HEK293 (cell line): ENCODE results near the gene HNRNPL.

Experiments
- CTCF ChIA-PET: fragments of 350-600 bp; formaldehyde crosslinking; extraction: SDS; loops from one replicate; lab custom pipeline; 2021; ENCODE audit warnings: antibody characterized with exemption; lab: Yijun Ruan, JAX
- POLR2A ChIA-PET: fragments of 300-600 bp; formaldehyde crosslinking; extraction: SDS; loops from one replicate; lab custom pipeline; 2020; ENCODE audit warnings: antibody characterized with exemption, inconsistent platforms; lab: Yijun Ruan, JAX
- H3K27ac ChIP-seq: fragments of 200-500 bp; sonication (Bioruptor generic); 2 replicates; pipeline ENCODE4 v1.5.1; 2014; ENCODE audit warnings: low read depth, low read length, control low read depth, inconsistent platforms; ENCODE audit errors: extremely low read depth
- H3K36me3 ChIP-seq, 2 experiments: fragments of 200-500 bp in 1 of 2; sonication (Bioruptor generic) in 1 of 2; 1 replicate in 1 of 2; 2 replicates in 1 of 2; pipeline ENCODE4 v1.5.1; 2014 to 2017; ENCODE audit warnings: inconsistent platforms in 2 of 2, low read length in 2 of 2; ENCODE audit not compliant: control insufficient read depth in 2 of 2, insufficient read depth in 1 of 2
- H3K4me1 ChIP-seq: fragments of 200-500 bp; sonication (Bioruptor generic); 2 replicates; pipeline ENCODE4 v1.5.1; 2014; ENCODE audit warnings: mild to moderate bottlenecking, low read length, inconsistent platforms; ENCODE audit not compliant: control insufficient read depth, insufficient read depth
- H3K4me3 ChIP-seq: 2 replicates; pipeline ENCODE4 v1.5.1; 2011; ENCODE audit warnings: low read depth, mild to moderate bottlenecking, control low read depth, low read length, moderate library complexity
- H3K9me3 ChIP-seq: fragments of 200-500 bp; sonication (Bioruptor generic); 2 replicates; pipeline ENCODE4 v1.5.1; 2014; ENCODE audit warnings: low read depth, low read length, inconsistent platforms; ENCODE audit not compliant: control insufficient read depth, insufficient read depth
- KLF1 ChIP-seq: fragments of 450-650 bp; formaldehyde crosslinking; IDR thresholded peaks from 2 replicates; pipeline ENCODE4 v1.5.1; 2016; ENCODE audit warnings: missing biosample characterization, missing genetic modification characterization
- REPIN1 ChIP-seq: fragments of 450-650 bp; formaldehyde crosslinking; IDR thresholded peaks from 2 replicates; pipeline ENCODE4 v1.5.1; 2017; ENCODE audit warnings: missing biosample characterization, missing genetic modification characterization, low read depth
- ZBTB20 ChIP-seq: fragments of 450-650 bp; formaldehyde crosslinking; IDR thresholded peaks from 2 replicates; pipeline ENCODE4 v1.5.1; 2016; ENCODE audit warnings: missing biosample characterization, missing genetic modification characterization
- ZIC2 ChIP-seq: fragments of 450-650 bp; formaldehyde crosslinking; IDR thresholded peaks from 2 replicates; pipeline ENCODE4 v1.5.1; 2016; ENCODE audit warnings: missing biosample characterization, missing genetic modification characterization
- ZNF114 ChIP-seq: fragments of 450-650 bp; formaldehyde crosslinking; IDR thresholded peaks from 2 replicates; pipeline ENCODE4 v1.5.0; 2017; ENCODE audit warnings: missing biosample characterization, missing genetic modification characterization
- ZNF133 ChIP-seq: fragments of 450-650 bp; formaldehyde crosslinking; IDR thresholded peaks from 2 replicates; pipeline ENCODE4 v1.5.1; 2016; ENCODE audit warnings: missing biosample characterization, missing genetic modification characterization
- ZNF16 ChIP-seq: fragments of 450-650 bp; formaldehyde crosslinking; IDR thresholded peaks from 2 replicates; pipeline ENCODE4 v1.5.1; 2016; ENCODE audit warnings: low read depth, missing biosample characterization, missing genetic modification characterization
- ZNF544 ChIP-seq: fragments of 450-650 bp; formaldehyde crosslinking; IDR thresholded peaks from 2 replicates; pipeline ENCODE4 v1.5.0; 2017; ENCODE audit warnings: missing biosample characterization, missing genetic modification characterization
- ZNF560 ChIP-seq: fragments of 450-650 bp; formaldehyde crosslinking; IDR thresholded peaks from 2 replicates; pipeline ENCODE4 v1.5.1; 2017; ENCODE audit warnings: missing biosample characterization, missing genetic modification characterization, borderline replicate concordance
- ZNF571 ChIP-seq: fragments of 450-650 bp; formaldehyde crosslinking; IDR thresholded peaks from 2 replicates; pipeline ENCODE4 v1.5.0; 2017; ENCODE audit warnings: missing biosample characterization, missing genetic modification characterization
- ZNF600 ChIP-seq: fragments of 450-650 bp; formaldehyde crosslinking; IDR thresholded peaks from 2 replicates; pipeline ENCODE4 v1.5.1; 2016; ENCODE audit warnings: missing biosample characterization, missing genetic modification characterization
- ZNF629 ChIP-seq: fragments of 450-650 bp; formaldehyde crosslinking; IDR thresholded peaks from 2 replicates; pipeline ENCODE4 v1.5.1; 2017; ENCODE audit warnings: missing biosample characterization, missing genetic modification characterization
- ZNF777 ChIP-seq: fragments of 450-650 bp; formaldehyde crosslinking; IDR thresholded peaks from 2 replicates; pipeline ENCODE4 v1.5.1; 2017; ENCODE audit warnings: missing biosample characterization, missing genetic modification characterization, borderline replicate concordance
- ZSCAN16 ChIP-seq: fragments of 450-650 bp; formaldehyde crosslinking; IDR thresholded peaks from 2 replicates; pipeline ENCODE4 v1.5.1; 2016; ENCODE audit warnings: missing biosample characterization, missing genetic modification characterization
- TF ChIP-seq, protein P1 (sequence below): fragments of 450-650 bp; formaldehyde crosslinking; IDR thresholded peaks from 2 replicates; pipeline ENCODE4 v1.5.1; 2016; ENCODE audit warnings: missing biosample characterization, missing genetic modification characterization, borderline replicate concordance
- TF ChIP-seq, protein P2 (sequence below): fragments of 450-650 bp; formaldehyde crosslinking; IDR thresholded peaks from 2 replicates; pipeline ENCODE4 v1.5.0; 2017; ENCODE audit warnings: missing biosample characterization, missing genetic modification characterization, borderline replicate concordance
- TF ChIP-seq, protein P3 (sequence below): fragments of 450-650 bp; formaldehyde crosslinking; IDR thresholded peaks from 2 replicates; pipeline ENCODE4 v1.5.1; 2017; ENCODE audit warnings: missing biosample characterization, mild to moderate bottlenecking, missing genetic modification characterization, moderate library complexity
- TF ChIP-seq, protein P4 (sequence below): fragments of 450-650 bp; formaldehyde crosslinking; IDR thresholded peaks from 2 replicates; pipeline ENCODE4; 2016; ENCODE audit warnings: missing biosample characterization, missing genetic modification characterization
- TF ChIP-seq, protein P5 (sequence below): fragments of 450-650 bp; formaldehyde crosslinking; IDR thresholded peaks from 2 replicates; pipeline ENCODE4 v1.5.1; 2016; ENCODE audit warnings: missing biosample characterization, missing genetic modification characterization
- TF ChIP-seq, protein P6 (sequence below): fragments of 450-650 bp; formaldehyde crosslinking; IDR thresholded peaks from 2 replicates; pipeline ENCODE4 v1.5.1; 2016; ENCODE audit warnings: missing biosample characterization, missing genetic modification characterization

HNRNPL gene

DNA sequence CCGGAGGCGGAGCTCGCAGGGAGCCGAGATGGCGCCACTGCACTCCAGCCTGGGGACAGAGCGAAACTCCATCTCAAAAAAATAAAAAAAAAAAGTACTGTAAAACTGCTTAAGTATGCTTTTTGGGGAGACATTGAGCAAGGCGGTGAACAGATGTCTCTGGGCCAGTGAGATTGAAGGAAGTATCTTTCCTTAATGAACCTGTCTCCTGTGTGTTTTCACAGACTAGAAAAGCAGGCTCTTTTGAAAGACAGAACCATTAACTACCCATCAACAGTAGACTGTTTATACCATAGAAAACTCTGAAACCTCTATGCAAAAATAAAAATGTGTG lies 16.7 kb downstream of the HNRNPL start (continued):
- TF ChIP-seq, protein P1, sequence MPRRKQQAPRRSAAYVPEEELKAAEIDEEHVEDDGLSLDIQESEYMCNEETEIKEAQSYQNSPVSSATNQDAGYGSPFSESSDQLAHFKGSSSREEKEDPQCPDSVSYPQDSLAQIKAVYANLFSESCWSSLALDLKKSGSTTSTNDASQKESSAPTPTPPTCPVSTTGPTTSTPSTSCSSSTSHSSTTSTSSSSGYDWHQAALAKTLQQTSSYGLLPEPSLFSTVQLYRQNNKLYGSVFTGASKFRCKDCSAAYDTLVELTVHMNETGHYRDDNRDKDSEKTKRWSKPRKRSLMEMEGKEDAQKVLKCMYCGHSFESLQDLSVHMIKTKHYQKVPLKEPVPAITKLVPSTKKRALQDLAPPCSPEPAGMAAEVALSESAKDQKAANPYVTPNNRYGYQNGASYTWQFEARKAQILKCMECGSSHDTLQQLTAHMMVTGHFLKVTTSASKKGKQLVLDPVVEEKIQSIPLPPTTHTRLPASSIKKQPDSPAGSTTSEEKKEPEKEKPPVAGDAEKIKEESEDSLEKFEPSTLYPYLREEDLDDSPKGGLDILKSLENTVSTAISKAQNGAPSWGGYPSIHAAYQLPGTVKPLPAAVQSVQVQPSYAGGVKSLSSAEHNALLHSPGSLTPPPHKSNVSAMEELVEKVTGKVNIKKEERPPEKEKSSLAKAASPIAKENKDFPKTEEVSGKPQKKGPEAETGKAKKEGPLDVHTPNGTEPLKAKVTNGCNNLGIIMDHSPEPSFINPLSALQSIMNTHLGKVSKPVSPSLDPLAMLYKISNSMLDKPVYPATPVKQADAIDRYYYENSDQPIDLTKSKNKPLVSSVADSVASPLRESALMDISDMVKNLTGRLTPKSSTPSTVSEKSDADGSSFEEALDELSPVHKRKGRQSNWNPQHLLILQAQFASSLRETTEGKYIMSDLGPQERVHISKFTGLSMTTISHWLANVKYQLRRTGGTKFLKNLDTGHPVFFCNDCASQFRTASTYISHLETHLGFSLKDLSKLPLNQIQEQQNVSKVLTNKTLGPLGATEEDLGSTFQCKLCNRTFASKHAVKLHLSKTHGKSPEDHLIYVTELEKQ (tag by site-specific recombination), result no peak
- TF ChIP-seq, all 188 proteins: peak for 3

DNA sequence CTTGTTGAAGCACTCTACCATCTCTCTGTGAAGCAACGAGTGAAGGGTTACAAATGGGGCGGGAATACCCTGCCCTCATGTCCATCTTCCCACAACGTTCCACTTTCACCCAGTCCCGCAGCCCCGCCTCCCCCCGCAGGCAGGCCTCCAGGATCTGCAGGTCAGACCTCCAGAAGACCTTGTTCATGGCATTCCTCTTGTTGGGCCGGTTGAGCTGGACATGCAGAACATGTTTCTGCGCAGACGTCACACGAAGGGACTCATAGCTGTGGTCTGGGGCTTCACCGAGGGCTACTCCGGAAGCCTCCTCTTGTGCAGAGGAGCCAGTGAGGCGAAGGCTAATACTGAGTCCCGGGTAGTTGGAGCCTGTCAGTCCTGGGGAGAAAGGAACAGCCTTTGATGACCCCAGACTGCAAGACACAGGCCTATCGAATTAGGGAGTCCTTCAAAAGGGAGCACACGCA lies 18.6 kb downstream of the HNRNPL start:
- H3K36me3 ChIP-seq, result peaks cover 34 to 51% of the 10 kb centered on the region in 2 experiments
- POLR2A ChIA-PET, result interaction anchor here (0.6 to 7.4 kb wide), 17 partner anchors 9 to 1177 kb away, joined by 3 to 159 read pairs (median 5); partner anchors contain the start of genes ACTN4, HNRNPL, MRPS12 and NFKBIB
- no peaks in the 10 kb centered on the region for H3K9me3 ChIP-seq
- CTCF ChIA-PET, result interaction anchor here (0.6 to 2.1 kb wide), 8 partner anchors 17 to 672 kb away, joined by 3 to 7 read pairs (median 4); partner anchors contain the start of genes MRPS12 and SARS2
- peak overlapping the region; percentile 82; the same call in 1 of the 2 replicates for H3K27ac ChIP-seq
- H3K4me1 ChIP-seq, result peaks cover 19% of the 10 kb centered on the region
- H3K4me3 ChIP-seq, result peak overlapping the region; percentile 59
- no peak for TF ChIP-seq ZNF629
- TF ChIP-seq, protein P2, sequence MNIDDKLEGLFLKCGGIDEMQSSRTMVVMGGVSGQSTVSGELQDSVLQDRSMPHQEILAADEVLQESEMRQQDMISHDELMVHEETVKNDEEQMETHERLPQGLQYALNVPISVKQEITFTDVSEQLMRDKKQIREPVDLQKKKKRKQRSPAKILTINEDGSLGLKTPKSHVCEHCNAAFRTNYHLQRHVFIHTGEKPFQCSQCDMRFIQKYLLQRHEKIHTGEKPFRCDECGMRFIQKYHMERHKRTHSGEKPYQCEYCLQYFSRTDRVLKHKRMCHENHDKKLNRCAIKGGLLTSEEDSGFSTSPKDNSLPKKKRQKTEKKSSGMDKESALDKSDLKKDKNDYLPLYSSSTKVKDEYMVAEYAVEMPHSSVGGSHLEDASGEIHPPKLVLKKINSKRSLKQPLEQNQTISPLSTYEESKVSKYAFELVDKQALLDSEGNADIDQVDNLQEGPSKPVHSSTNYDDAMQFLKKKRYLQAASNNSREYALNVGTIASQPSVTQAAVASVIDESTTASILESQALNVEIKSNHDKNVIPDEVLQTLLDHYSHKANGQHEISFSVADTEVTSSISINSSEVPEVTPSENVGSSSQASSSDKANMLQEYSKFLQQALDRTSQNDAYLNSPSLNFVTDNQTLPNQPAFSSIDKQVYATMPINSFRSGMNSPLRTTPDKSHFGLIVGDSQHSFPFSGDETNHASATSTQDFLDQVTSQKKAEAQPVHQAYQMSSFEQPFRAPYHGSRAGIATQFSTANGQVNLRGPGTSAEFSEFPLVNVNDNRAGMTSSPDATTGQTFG (tag by site-specific recombination), result peak; percentile 67; the same call in 1 of the 2 replicates
- no peak for TF ChIP-seq ZNF544 (tag by site-specific recombination)
- no peak for TF ChIP-seq ZNF133 (tag by site-specific recombination)
- TF ChIP-seq, protein P3, sequence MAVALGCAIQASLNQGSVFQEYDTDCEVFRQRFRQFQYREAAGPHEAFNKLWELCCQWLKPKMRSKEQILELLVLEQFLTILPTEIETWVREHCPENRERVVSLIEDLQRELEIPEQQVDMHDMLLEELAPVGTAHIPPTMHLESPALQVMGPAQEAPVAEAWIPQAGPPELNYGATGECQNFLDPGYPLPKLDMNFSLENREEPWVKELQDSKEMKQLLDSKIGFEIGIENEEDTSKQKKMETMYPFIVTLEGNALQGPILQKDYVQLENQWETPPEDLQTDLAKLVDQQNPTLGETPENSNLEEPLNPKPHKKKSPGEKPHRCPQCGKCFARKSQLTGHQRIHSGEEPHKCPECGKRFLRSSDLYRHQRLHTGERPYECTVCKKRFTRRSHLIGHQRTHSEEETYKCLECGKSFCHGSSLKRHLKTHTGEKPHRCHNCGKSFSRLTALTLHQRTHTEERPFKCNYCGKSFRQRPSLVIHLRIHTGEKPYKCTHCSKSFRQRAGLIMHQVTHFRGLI (tag by site-specific recombination), result no peak
- TF ChIP-seq ZNF600 (tag by site-specific recombination), result peak; percentile 75
- TF ChIP-seq, protein P1 (tag by site-specific recombination), result peak; percentile 4; the same call in 1 of the 2 replicates
- TF ChIP-seq ZNF571 (tag by site-specific recombination), result no peak
- TF ChIP-seq ZNF16 (tag by site-specific recombination), result peak; percentile 5; the same call in 1 of the 2 replicates
- TF ChIP-seq ZIC2, result no peak
- peak; percentile 66; the same call in 1 of the 2 replicates for TF ChIP-seq REPIN1 (tag by site-specific recombination)
- TF ChIP-seq ZBTB20 (tag by site-specific recombination), result peak; percentile 100
- no peak for TF ChIP-seq ZNF114 (tag by site-specific recombination)
- no peak for TF ChIP-seq ZNF560
- 0 out of 2 replicates have a peak, but pooled peaks have one; percentile 88 for TF ChIP-seq ZNF777 (tag by site-specific recombination)
- TF ChIP-seq, protein P4, sequence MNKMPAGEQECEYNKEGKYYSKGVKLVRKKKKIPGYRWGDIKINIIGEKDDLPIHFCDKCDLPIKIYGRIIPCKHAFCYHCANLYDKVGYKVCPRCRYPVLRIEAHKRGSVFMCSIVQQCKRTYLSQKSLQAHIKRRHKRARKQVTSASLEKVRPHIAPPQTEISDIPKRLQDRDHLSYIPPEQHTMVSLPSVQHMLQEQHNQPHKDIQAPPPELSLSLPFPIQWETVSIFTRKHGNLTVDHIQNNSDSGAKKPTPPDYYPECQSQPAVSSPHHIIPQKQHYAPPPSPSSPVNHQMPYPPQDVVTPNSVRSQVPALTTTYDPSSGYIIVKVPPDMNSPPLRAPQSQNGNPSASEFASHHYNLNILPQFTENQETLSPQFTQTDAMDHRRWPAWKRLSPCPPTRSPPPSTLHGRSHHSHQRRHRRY (tag by site-specific recombination), result peak; percentile 79; the same call in 1 of the 2 replicates
- TF ChIP-seq, protein P5, sequence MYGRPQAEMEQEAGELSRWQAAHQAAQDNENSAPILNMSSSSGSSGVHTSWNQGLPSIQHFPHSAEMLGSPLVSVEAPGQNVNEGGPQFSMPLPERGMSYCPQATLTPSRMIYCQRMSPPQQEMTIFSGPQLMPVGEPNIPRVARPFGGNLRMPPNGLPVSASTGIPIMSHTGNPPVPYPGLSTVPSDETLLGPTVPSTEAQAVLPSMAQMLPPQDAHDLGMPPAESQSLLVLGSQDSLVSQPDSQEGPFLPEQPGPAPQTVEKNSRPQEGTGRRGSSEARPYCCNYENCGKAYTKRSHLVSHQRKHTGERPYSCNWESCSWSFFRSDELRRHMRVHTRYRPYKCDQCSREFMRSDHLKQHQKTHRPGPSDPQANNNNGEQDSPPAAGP (tag by site-specific recombination), result 0 out of 2 replicates have a peak, but pooled peaks have one; percentile 43
- peak; percentile 12; the same call in 1 of the 2 replicates for TF ChIP-seq KLF1 (tag by site-specific recombination)
- TF ChIP-seq, protein P6, sequence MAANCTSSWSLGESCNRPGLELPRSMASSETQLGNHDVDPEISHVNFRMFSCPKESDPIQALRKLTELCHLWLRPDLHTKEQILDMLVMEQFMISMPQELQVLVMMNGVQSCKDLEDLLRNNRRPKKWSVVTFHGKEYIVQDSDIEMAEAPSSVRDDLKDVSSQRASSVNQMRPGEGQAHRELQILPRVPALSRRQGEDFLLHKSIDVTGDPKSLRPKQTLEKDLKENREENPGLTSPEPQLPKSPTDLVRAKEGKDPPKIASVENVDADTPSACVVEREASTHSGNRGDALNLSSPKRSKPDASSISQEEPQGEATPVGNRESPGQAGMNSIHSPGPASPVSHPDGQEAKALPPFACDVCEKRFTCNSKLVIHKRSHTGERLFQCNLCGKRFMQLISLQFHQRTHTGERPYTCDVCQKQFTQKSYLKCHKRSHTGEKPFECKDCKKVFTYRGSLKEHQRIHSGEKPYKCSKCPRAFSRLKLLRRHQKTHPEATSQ (tag by site-specific recombination), result 0 out of 2 replicates have a peak, but pooled peaks have one; percentile 75
- peak; percentile 12; the same call in 1 of the 2 replicates for TF ChIP-seq ZSCAN16 (tag by site-specific recombination)
